ENCODE results near the gene SGIP1. TPM values are rescaled to one million over a fixed set of nuclear protein-coding genes. Genes with fewer than 3 reads are reported as not detected.
A peak's percentile ranks its signal among the peaks of the same experiment; 100 is the strongest.
"Not testable (repeated sequence)": the region's sequence is repeated elsewhere in the genome, so short reads cannot be mapped to it uniquely, and the experiment has no call there.

SGIP1 gene
- total and polyA plus RNA-seq, 2 donors (not counting 3 experiments of a cell fraction or from before 2014, with no cell fraction given), result 30.9 to 68.9 TPM

DNA sequence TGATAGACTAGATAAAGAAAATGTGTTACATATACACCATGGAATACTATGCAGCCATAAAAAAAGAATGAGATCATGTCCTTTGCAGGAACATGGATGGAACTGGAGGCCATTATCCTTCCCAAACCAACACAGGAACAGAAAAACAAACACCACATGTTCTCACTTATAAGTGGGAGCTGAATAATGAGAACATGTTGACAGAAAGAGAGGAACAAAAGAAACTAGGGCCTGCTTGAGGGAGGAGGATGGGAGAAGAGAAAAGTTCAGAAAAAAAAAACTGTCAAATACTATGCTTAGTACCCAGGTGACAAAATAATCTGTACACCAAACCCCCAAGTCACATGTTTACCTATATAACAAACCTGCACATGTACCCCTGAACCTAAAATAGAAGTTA is 194.8 kb downstream of the SGIP1 start:
- H3K4me3 ChIP-seq (replicated peaks in 1 of 3; ENCODE audit: insufficient read depth in 1 of 3, low read depth in 1 of 3, low read length in 3 of 3); H3K36me3 ChIP-seq (ENCODE audit: control insufficient read depth in 2 of 2, extremely low read depth in 1 of 2, insufficient read depth in 2 of 2, low read length in 2 of 2); H3K9me3 ChIP-seq (replicated peaks; ENCODE audit: control insufficient read depth, insufficient read depth, low read length); dilution Hi-C loops (cut with MboI; ENCODE audit: extremely low pct_ligation_motif_present, low sequenced_read_pairs); FAIRE-seq; H4K20me1 ChIP-seq (replicated peaks; ENCODE audit: control insufficient read depth, extremely low read depth, insufficient read depth, low read length); H3K9ac ChIP-seq (replicated peaks; ENCODE audit: extremely low read depth, insufficient read depth, low read length); H3K9me1 ChIP-seq (replicated peaks; ENCODE audit: control insufficient read depth, extremely low read depth, insufficient read depth, low read length); H3K27me3 ChIP-seq (ENCODE audit: control insufficient read depth in 2 of 2, insufficient read depth in 2 of 2, low read length in 2 of 2); H3K79me2 ChIP-seq (ENCODE audit: control insufficient read depth, insufficient read depth, low read length); H2AFZ ChIP-seq (ENCODE audit: low read depth, low read length); POLR2A ChIA-PET: not testable (repeated sequence)
- TSS peak; percentile 83 for BruUV-seq (replicated peaks)
- peak overlapping the region; percentile 83 for H3K27ac ChIP-seq (ENCODE audit: insufficient read depth, low read depth, low read length)
- intact Hi-C loops (cut with micrococcal nuclease), result loop anchor here (1.0 to 5.0 kb wide), 15 partner anchors 24 to 1308 kb away; partner anchors contain the start of genes DYNLT5, LEPR and LEPROT
- TF ChIP-seq JUN (IDR thresholded peaks at IDR 0.05; ENCODE audit: borderline replicate concordance, insufficient read depth, insufficient read length, low read depth), result peak; percentile 18
- peak overlapping the region; percentile 13 for H3K4me2 ChIP-seq (ENCODE audit: insufficient read depth, low read length)
- peak; percentile 90 for DNase-seq (ENCODE audit: low read depth, low spot score)
- peaks cover 49% of the 10 kb centered on the region for H3K4me1 ChIP-seq (ENCODE audit: control insufficient read depth, extremely low read depth, insufficient read depth, low read length)
- CTCF ChIA-PET, result interaction anchor here (0.6 to 5.7 kb wide), 7 partner anchors 10 to 282 kb away, joined by 3 to 80 read pairs (median 5); no protein-coding TSS in a partner anchor

DNA sequence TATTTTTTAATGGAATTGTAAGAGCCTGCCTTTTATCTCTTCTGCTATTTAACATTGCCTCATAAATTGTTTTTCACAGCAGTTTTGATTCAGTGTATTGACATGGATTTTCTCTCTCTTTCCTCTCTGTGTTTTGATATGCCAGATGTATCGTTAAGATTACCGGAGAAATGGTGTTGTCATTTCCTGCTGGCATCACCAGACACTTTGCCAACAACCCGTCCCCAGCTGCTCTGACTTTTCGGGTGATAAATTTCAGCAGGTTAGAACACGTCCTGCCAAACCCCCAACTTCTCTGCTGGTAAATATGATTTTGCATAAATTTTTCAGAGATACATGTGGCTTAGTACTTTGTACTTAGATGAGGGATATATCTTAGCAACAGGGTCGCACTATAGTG is 195.2 kb downstream of the SGIP1 start:
- H3K27ac ChIP-seq (ENCODE audit: insufficient read depth, low read depth, low read length), result peak overlapping the region; percentile 83
- intact Hi-C loops (cut with micrococcal nuclease), result loop anchor here (1.0 to 5.0 kb wide), 15 partner anchors 23 to 1308 kb away; partner anchors contain the start of genes DYNLT5, LEPR and LEPROT
- dilution Hi-C loops (cut with MboI; ENCODE audit: extremely low pct_ligation_motif_present, low sequenced_read_pairs), result no loop called here
- no peaks in the 10 kb centered on the region for H4K20me1 ChIP-seq (replicated peaks; ENCODE audit: control insufficient read depth, extremely low read depth, insufficient read depth, low read length)
- H3K9me3 ChIP-seq (replicated peaks; ENCODE audit: control insufficient read depth, insufficient read depth, low read length), result no peaks in the 10 kb centered on the region
- no peaks in the 10 kb centered on the region for H3K27me3 ChIP-seq (ENCODE audit: control insufficient read depth in 2 of 2, insufficient read depth in 2 of 2, low read length in 2 of 2)
- DNase-seq (ENCODE audit: low read depth, low spot score) (peak; percentile 99), FAIRE-seq (peak; percentile 89)
- ChIA-PET CTCF (interaction anchor here (0.9 to 1.7 kb wide), 5 partner anchors 9 to 283 kb away, joined by 3 to 7 read pairs (median 4); no protein-coding TSS in a partner anchor), POLR2A (no interaction called here)
- peak overlapping the region; percentile 69 for H3K9ac ChIP-seq (replicated peaks; ENCODE audit: extremely low read depth, insufficient read depth, low read length)
- H3K79me2 ChIP-seq (ENCODE audit: control insufficient read depth, insufficient read depth, low read length), result no peaks in the 10 kb centered on the region
- H3K4me2 ChIP-seq (ENCODE audit: insufficient read depth, low read length), result peak overlapping the region; percentile 60
- H3K36me3 ChIP-seq (ENCODE audit: control insufficient read depth in 2 of 2, extremely low read depth in 1 of 2, insufficient read depth in 2 of 2, low read length in 2 of 2), result no peaks in the 10 kb centered on the region
- TF ChIP-seq POLR2AphosphoS5 (IDR thresholded peaks at IDR 0.05; ENCODE audit: insufficient read depth, low read depth, low read length) (peak; percentile 96), GATA2 (IDR thresholded peaks at IDR 0.05; ENCODE audit: insufficient read depth, insufficient read length, low read depth, low read length) (peak; percentile 99), MAX (IDR thresholded peaks at IDR 0.05; ENCODE audit: insufficient read depth, insufficient read length) (no peak), JUN (IDR thresholded peaks at IDR 0.05; ENCODE audit: borderline replicate concordance, insufficient read depth, insufficient read length, low read depth) (peak; percentile 93), MYC (IDR thresholded peaks at IDR 0.05; ENCODE audit: low read depth, low read length) (no peak), EZH2 (IDR thresholded peaks at IDR 0.05; ENCODE audit: borderline replicate concordance, low read depth, low read length, severe bottlenecking) (no peak), POLR2A (IDR thresholded peaks at IDR 0.05; ENCODE audit: low read depth, low read length) (peak; percentile 83), FOS (IDR thresholded peaks at IDR 0.05; ENCODE audit: borderline replicate concordance, insufficient read depth, low read length) (peak; percentile 78)
- TF ChIP-seq, protein P1, sequence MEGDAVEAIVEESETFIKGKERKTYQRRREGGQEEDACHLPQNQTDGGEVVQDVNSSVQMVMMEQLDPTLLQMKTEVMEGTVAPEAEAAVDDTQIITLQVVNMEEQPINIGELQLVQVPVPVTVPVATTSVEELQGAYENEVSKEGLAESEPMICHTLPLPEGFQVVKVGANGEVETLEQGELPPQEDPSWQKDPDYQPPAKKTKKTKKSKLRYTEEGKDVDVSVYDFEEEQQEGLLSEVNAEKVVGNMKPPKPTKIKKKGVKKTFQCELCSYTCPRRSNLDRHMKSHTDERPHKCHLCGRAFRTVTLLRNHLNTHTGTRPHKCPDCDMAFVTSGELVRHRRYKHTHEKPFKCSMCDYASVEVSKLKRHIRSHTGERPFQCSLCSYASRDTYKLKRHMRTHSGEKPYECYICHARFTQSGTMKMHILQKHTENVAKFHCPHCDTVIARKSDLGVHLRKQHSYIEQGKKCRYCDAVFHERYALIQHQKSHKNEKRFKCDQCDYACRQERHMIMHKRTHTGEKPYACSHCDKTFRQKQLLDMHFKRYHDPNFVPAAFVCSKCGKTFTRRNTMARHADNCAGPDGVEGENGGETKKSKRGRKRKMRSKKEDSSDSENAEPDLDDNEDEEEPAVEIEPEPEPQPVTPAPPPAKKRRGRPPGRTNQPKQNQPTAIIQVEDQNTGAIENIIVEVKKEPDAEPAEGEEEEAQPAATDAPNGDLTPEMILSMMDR (IDR thresholded peaks at IDR 0.05; ENCODE audit: extremely low read depth in 1 of 2, insufficient read depth in 1 of 2, low read depth in 1 of 2, low read length in 2 of 2), result no peak
- peaks cover 49% of the 10 kb centered on the region for H3K4me1 ChIP-seq (ENCODE audit: control insufficient read depth, extremely low read depth, insufficient read depth, low read length)
- peak overlapping the region in 1 of 3 experiments; percentile 12 for H3K4me3 ChIP-seq (replicated peaks in 1 of 3; ENCODE audit: insufficient read depth in 1 of 3, low read depth in 1 of 3, low read length in 3 of 3)
- no peaks in the 10 kb centered on the region for H3K9me1 ChIP-seq (replicated peaks; ENCODE audit: control insufficient read depth, extremely low read depth, insufficient read depth, low read length)
- H2AFZ ChIP-seq (ENCODE audit: low read depth, low read length), result no peak overlapping the region
- no TSS peak for BruUV-seq (replicated peaks)
